NCI-H446 (cell line): ENCODE data around the gene GCKR.

Experiments used
- DNase-seq, 2 experiments: peaks; one replicate each; lab custom pipeline; 2025; lab: John Stamatoyannopoulos, UW

Gene GCKR

GRCh38 chr2:27496357-27497287 is at the start of gene GCKR:
GCKR (plus strand) TSS chr2:27496839; CDS start chr2:27496905, 66 bp downstream.
- DNase-seq: no peak

GRCh38 chr2:27448381-27448780 is 48.3 kb upstream of the GCKR start:
- no peak for DNase-seq

GRCh38 chr2:27451095-27451494 is 45.5 kb upstream of the GCKR start:
- no peak for DNase-seq

- DNase-seq: no peak
Observed at GRCh38 chr2:27453968-27454367, 42.7 kb upstream of the GCKR start.

- no peak for DNase-seq
Observed at GRCh38 chr2:27461118-27461517, 35.5 kb upstream of the GCKR start.

GRCh38 chr2:27464443-27464842 is 32.2 kb upstream of the GCKR start:
- no peak for DNase-seq

GRCh38 chr2:27471961-27472360 is 24.7 kb upstream of the GCKR start:
- no peak for DNase-seq

- DNase-seq: no peak
Observed at GRCh38 chr2:27485496-27485895, 11.1 kb upstream of the GCKR start.

GRCh38 chr2:27489118-27489497 is 7.5 kb upstream of the GCKR start:
- DNase-seq: peak in 1 of 2 experiments; percentile 41

- DNase-seq: peak; percentile 98 to 99
Observed at GRCh38 chr2:27489498-27490397, 6.9 kb upstream of the GCKR start, which contains the start of gene IFT172. IFT172 (minus strand) TSS chr2:27489743; CDS start chr2:27489653, 90 bp downstream.

GRCh38 chr2:27492557-27492956 is 4.1 kb upstream of the GCKR start:
- no peak for DNase-seq

- DNase-seq: no peak
Observed at GRCh38 chr2:27493948-27494283, 2.7 kb upstream of the GCKR start.

- DNase-seq: no peak
Observed at GRCh38 chr2:27494284-27494943, 2.2 kb upstream of the GCKR start.

GRCh38 chr2:27494944-27495554 is 1.6 kb upstream of the GCKR start, which contains the start of gene FNDC4:
FNDC4 (minus strand) TSS chr2:27495200; CDS start chr2:27494679, 521 bp downstream.
- peak in 1 of 2 experiments; percentile 4 for DNase-seq

- DNase-seq: no peak
Observed at GRCh38 chr2:27495840-27496356, 741 bp upstream of the GCKR start.

GRCh38 chr2:27497288-27497627 is 619 bp downstream of the GCKR start:
- DNase-seq: no peak

- DNase-seq: no peak
Observed at GRCh38 chr2:27498975-27499374, 2.3 kb downstream of the GCKR start.

GRCh38 chr2:27501042-27501441 is 4.4 kb downstream of the GCKR start:
- DNase-seq: no peak

- no peak for DNase-seq
Observed at GRCh38 chr2:27502142-27502541, 5.5 kb downstream of the GCKR start.

GRCh38 chr2:27506587-27506986 is 9.9 kb downstream of the GCKR start:
- DNase-seq: no peak

GRCh38 chr2:27507293-27507692 is 10.7 kb downstream of the GCKR start:
- DNase-seq: no peak
